IPS-NIHi7 (cell line): ENCODE results near the gene MACC1.
A peak's percentile ranks its signal among the peaks of the same experiment; 100 is the strongest.

Source experiments
- DNase-seq: peaks from one replicate; pipeline ENCODE4 v3.0.0; 2012; ENCODE audit warnings: mixed read lengths; ENCODE audit errors: extremely low spot score

The MACC1 gene

GRCh38 chr7:20229646-20230500 is 12.7 kb upstream of the MACC1 start:
- DNase-seq, result no peak

- DNase-seq, result no peak
These were observed 11.9 kb upstream of the MACC1 start for GRCh38 chr7:20229081-20229480.

GRCh38 chr7:20228654-20229053 is 11.5 kb upstream of the MACC1 start:
- no peak for DNase-seq

- no peak for DNase-seq
These were observed 10.2 kb upstream of the MACC1 start for GRCh38 chr7:20227291-20227795.

GRCh38 chr7:20226860-20227259 is 9.7 kb upstream of the MACC1 start:
- DNase-seq, result no peak

- no peak for DNase-seq
These were observed 8.2 kb upstream of the MACC1 start for GRCh38 chr7:20225384-20225783.

- no peak for DNase-seq
These were observed 6.8 kb upstream of the MACC1 start for GRCh38 chr7:20224025-20224424.

- no peak for DNase-seq
These were observed 6.2 kb upstream of the MACC1 start for GRCh38 chr7:20223356-20223755.

GRCh38 chr7:20222219-20222828 is 5.1 kb upstream of the MACC1 start:
- DNase-seq, result no peak

- no peak for DNase-seq
These were observed 3.9 kb upstream of the MACC1 start for GRCh38 chr7:20220921-20221547.

GRCh38 chr7:20220293-20220761 is 3.1 kb upstream of the MACC1 start:
- no peak for DNase-seq

- peak; percentile 20 for DNase-seq
These were observed 2.5 kb upstream of the MACC1 start for GRCh38 chr7:20219446-20220292.

- no peak for DNase-seq
These were observed 1.9 kb upstream of the MACC1 start for GRCh38 chr7:20219062-20219445.

GRCh38 chr7:20218279-20218678 is 1.1 kb upstream of the MACC1 start:
- peak; percentile 39 for DNase-seq

GRCh38 chr7:20216406-20217036 is 663 bp downstream of the MACC1 start:
- no peak for DNase-seq

GRCh38 chr7:20214921-20215669 is 2.1 kb downstream of the MACC1 start:
- DNase-seq, result no peak

- DNase-seq, result no peak
These were observed 3.1 kb downstream of the MACC1 start for GRCh38 chr7:20214132-20214531.

- no peak for DNase-seq
These were observed 3.8 kb downstream of the MACC1 start for GRCh38 chr7:20213378-20213777.

GRCh38 chr7:20211376-20211775 is 5.8 kb downstream of the MACC1 start:
- no peak for DNase-seq

- DNase-seq, result no peak
These were observed 8.4 kb downstream of the MACC1 start for GRCh38 chr7:20208651-20209307.
